NCI-H2029 treated with DMSO at 0.1 percent for 48 hours (cell line): ENCODE data around the gene TEX13A.

Experiments
- DNase-seq: peaks from one replicate; lab custom pipeline; 2025; lab: John Stamatoyannopoulos, UW

TEX13A gene

GRCh38 chrX:105173071-105173470, 47.4 kb downstream of the TEX13A start:
- no peak for DNase-seq
